ENCODE results near the gene SHC2. TPM values are rescaled to one million over a fixed set of nuclear protein-coding genes. Genes with fewer than 3 reads are reported as not detected.

Gene SHC2
- total RNA-seq, 1 donor from 2014 or later = not detected

DNA sequence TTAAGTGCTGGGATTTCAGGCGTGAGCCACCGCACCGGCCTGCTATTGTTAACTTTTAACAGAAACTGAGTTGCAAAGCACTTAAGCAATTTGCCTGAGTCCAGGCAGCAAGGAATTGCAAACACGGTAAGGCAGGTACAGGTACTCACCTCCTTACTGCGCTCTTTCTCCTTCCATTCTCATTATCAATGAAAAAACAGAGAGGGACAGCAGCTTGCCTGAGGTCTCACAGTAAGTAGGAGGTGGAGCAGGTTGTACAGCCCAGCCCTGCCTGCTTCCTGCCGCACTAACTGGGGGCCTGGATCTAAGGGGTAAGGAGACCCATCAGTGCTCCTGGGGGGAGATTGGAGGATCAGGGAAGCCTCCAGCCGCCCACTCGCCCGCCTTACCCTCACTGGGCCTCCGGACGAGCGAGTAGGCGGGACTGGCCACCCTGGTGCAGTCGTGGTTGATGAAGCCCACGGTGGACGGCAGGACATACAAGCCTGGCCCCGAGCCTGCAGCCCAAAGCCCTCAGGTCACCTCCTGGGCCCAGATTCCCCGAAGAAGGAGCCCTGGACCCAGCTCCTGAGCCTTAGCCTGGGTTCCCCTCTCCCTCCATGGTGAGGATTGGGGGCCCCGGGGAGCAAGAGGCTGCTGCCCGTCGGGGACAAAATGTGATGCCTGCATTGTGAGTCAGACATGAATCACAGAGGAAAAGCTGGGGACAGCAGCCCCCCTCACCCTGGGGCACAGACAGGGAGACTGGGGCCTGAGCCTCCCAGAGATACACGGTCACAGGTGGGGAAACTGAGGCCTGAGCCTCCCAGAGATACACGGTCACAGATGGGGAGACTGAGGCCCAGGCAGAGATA lies 11.4 kb upstream of the SHC2 start:
- H3K36me3 Mint-ChIP-seq (ENCODE audit: low read depth) = no peaks in the 10 kb centered on the region
- H3K27me3 Mint-ChIP-seq (ENCODE audit: insufficient read depth) = no peaks in the 10 kb centered on the region
- H3K9me3 Mint-ChIP-seq = no peaks in the 10 kb centered on the region
- no peaks in the 10 kb centered on the region for H3K4me1 Mint-ChIP-seq (ENCODE audit: low read depth)
- no peak overlapping the region for H3K27ac Mint-ChIP-seq
- no peak for DNase-seq (ENCODE audit: low spot score)
- no peak overlapping the region for H3K4me3 Mint-ChIP-seq
- intact Hi-C loops (cut with micrococcal nuclease) = no loop called here

DNA sequence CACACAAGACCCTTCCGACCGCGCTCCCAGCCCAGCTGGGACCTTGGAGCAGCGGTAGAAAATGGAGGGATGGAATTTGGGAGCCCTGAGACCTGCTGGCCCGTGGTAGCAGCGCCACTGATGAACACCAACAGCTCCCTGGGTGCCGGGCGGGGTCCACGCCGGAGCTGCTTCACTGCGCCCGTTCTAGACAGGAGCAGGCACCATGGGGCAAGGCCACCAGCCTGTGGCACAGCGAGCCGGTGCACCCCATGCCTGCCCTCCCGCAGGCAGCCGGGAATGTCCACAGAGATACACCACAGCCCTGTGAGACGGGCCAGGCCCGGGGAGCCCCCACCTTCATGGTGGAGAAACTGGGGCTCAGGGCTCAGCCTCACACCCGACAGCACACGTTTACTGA lies 9.9 kb upstream of the SHC2 start:
- no peaks in the 10 kb centered on the region for H3K4me1 Mint-ChIP-seq (ENCODE audit: low read depth)

DNA sequence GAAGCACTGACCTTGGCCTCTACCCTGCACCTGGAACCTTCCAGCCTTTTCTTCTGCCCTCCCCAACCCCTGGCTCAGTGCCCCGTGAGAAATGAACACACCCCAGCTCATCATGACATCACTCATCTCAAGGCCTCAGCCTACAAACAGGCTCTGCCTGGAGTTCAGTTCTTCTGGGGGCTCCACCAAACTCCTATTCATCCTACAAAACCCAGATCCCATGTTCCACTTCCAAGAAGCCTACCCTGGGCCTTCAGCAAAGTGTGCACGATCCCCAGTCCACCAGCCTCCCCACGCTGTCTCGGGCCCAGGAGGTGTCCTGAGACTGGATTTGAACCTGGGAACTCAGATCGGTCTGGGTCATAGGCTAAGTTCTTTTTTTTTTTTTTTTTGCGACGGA lies 9.0 kb upstream of the SHC2 start:
- H3K36me3 Mint-ChIP-seq (ENCODE audit: low read depth) = no peaks in the 10 kb centered on the region

More for the DNA sequence above, 9.9 kb upstream of the SHC2 start:
- Mint-ChIP-seq H3K27me3 (ENCODE audit: insufficient read depth) (no peaks in the 10 kb centered on the region), H3K27ac (no peak overlapping the region), H3K4me3 (no peak overlapping the region), H3K9me3 (no peaks in the 10 kb centered on the region), H3K36me3 (ENCODE audit: low read depth) (no peaks in the 10 kb centered on the region)
- no peak for DNase-seq (ENCODE audit: low spot score)
- intact Hi-C loops (cut with micrococcal nuclease) = no loop called here

DNA sequence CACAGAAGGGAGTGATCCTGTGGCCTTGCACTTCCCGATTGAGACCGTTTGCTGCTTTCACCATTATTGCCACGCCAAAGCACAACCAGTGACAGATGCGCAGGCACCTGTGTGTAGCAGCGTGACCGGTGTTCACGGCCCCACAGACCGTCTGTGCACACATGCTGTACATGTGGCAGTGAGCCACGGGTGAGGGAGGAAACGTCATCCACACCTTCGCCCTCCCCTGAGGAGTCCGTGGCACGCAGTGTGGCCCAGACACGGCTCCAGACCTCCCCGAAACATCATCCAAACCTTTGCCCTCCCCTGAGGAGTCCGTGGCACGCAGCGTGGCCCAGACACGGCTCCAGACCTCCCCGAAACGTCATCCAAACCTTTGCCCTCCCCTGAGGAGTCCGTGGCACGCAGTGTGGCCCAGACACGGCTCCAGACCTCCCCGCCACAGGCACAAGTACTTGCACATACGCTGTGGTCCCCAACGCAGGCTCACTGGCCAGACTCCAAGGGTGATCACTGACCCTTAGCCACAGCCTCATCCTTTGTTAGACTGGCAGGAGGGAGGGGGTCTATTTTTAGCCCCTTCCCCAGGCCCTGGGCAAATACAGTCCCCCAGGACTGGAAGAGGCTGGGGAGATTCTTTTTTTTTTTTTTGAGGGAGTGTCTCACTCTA lies 7.9 kb upstream of the SHC2 start:
- intact Hi-C loops (cut with micrococcal nuclease) = no loop called here
- H3K9me3 Mint-ChIP-seq = peaks cover 4% of the 10 kb centered on the region
- H3K36me3 Mint-ChIP-seq (ENCODE audit: low read depth) = no peaks in the 10 kb centered on the region
- DNase-seq (ENCODE audit: low spot score) = no peak
- no peaks in the 10 kb centered on the region for H3K27me3 Mint-ChIP-seq (ENCODE audit: insufficient read depth)
- H3K27ac Mint-ChIP-seq = no peak overlapping the region
- H3K4me3 Mint-ChIP-seq = no peak overlapping the region
- H3K4me1 Mint-ChIP-seq (ENCODE audit: low read depth) = no peaks in the 10 kb centered on the region

More for the DNA sequence above, 9.0 kb upstream of the SHC2 start:
- DNase-seq (ENCODE audit: low spot score) = no peak
- intact Hi-C loops (cut with micrococcal nuclease) = no loop called here
- Mint-ChIP-seq H3K4me3 (no peak overlapping the region), H3K9me3 (no peaks in the 10 kb centered on the region), H3K27ac (no peak overlapping the region), H3K4me1 (ENCODE audit: low read depth) (no peaks in the 10 kb centered on the region), H3K27me3 (ENCODE audit: insufficient read depth) (no peaks in the 10 kb centered on the region)

DNA sequence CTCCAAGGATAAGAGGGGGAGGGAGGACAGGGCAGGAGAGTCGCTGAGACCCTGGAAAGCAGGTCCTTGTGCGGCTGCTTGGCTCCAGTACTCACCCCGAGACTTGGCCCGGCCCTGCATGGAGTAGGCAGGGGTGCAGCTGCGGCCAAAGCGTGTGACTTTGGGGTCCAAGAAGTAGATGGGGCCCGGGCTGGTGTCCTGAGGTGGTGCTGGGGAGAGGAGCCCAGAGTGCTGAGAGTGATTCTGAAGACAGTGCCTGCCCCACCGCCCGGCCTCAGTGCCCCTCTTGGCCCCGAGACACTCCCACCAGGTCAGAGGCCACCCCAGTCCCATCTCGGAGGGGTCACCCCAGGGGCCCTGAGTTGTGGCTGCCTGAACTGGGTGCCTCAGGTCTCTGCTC lies 6.7 kb upstream of the SHC2 start:
- Mint-ChIP-seq H3K27ac (no peak overlapping the region), H3K9me3 (peaks cover 4% of the 10 kb centered on the region), H3K27me3 (ENCODE audit: insufficient read depth) (peaks cover 4% of the 10 kb centered on the region), H3K36me3 (ENCODE audit: low read depth) (no peaks in the 10 kb centered on the region), H3K4me1 (ENCODE audit: low read depth) (no peaks in the 10 kb centered on the region), H3K4me3 (no peak overlapping the region)
- DNase-seq (ENCODE audit: low spot score) = no peak
- intact Hi-C loops (cut with micrococcal nuclease) = no loop called here

DNA sequence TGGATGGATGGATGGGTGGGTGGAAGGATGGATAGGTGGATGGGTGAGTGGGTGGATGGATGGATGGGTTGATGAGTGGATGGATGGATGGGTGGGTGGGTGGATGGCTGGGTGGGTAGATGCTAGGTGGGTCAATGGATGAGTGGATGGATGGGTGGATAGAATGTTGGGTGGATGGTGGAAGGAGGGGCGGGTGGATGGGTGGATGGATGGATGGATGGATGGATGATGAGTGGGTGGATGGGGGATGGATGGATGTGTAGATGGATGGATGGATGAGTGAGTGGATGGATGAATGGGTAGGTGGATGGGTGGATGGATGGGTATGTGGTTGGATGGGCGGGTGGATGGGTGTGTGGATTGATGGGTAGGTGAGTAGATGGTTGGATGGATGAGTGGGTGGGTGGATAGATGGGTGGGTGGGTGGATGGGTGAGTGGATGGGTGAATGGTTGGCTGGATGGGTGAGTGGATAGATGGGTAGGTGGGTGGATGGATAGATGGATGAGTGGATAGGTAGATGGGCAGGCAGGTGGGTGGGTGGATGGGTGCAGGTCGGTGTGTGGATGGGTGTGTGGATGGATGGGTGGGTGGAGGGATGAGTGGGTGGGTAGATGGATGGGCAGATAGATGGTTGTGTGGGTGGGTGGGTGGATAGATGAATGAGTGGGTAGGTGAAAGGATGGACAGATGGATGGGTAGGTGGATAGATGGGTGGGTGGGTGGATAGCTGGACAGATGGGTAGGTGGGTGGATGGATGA lies 4.4 kb upstream of the SHC2 start:
- intact Hi-C loops (cut with micrococcal nuclease) = no loop called here
- H3K27me3 Mint-ChIP-seq (ENCODE audit: insufficient read depth) = peaks cover 9% of the 10 kb centered on the region
- DNase-seq (ENCODE audit: low spot score) = no peak
- H3K9me3 Mint-ChIP-seq = peaks cover 4% of the 10 kb centered on the region
- H3K36me3 Mint-ChIP-seq (ENCODE audit: low read depth) = no peaks in the 10 kb centered on the region
- no peaks in the 10 kb centered on the region for H3K4me1 Mint-ChIP-seq (ENCODE audit: low read depth)
- H3K27ac Mint-ChIP-seq = no peak overlapping the region
- H3K4me3 Mint-ChIP-seq = no peak overlapping the region

DNA sequence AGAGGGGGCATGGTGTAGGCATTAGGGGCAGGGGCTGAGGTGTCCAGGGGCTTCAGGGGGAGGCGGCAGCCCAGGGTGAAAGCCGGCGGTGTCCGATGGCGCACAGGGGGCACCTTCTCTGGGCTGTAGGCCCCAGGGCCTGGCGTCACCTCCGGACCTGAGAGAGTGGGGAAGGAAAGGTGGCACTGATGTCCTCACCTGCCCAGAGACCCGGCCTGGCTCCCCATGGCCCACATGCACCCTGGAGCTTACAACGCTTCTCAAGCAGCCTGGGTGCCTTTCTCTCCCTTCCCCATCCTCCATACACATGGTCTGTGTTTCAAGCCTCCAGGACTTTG lies 3.3 kb upstream of the SHC2 start:
- intact Hi-C loops (cut with micrococcal nuclease) = no loop called here
- peaks cover 4% of the 10 kb centered on the region for H3K9me3 Mint-ChIP-seq
- H3K36me3 Mint-ChIP-seq (ENCODE audit: low read depth) = no peaks in the 10 kb centered on the region
- no peaks in the 10 kb centered on the region for H3K4me1 Mint-ChIP-seq (ENCODE audit: low read depth)
- no peak overlapping the region for H3K4me3 Mint-ChIP-seq
- H3K27me3 Mint-ChIP-seq (ENCODE audit: insufficient read depth) = peaks cover 16% of the 10 kb centered on the region
- H3K27ac Mint-ChIP-seq = no peak overlapping the region
- no peak for DNase-seq (ENCODE audit: low spot score)

DNA sequence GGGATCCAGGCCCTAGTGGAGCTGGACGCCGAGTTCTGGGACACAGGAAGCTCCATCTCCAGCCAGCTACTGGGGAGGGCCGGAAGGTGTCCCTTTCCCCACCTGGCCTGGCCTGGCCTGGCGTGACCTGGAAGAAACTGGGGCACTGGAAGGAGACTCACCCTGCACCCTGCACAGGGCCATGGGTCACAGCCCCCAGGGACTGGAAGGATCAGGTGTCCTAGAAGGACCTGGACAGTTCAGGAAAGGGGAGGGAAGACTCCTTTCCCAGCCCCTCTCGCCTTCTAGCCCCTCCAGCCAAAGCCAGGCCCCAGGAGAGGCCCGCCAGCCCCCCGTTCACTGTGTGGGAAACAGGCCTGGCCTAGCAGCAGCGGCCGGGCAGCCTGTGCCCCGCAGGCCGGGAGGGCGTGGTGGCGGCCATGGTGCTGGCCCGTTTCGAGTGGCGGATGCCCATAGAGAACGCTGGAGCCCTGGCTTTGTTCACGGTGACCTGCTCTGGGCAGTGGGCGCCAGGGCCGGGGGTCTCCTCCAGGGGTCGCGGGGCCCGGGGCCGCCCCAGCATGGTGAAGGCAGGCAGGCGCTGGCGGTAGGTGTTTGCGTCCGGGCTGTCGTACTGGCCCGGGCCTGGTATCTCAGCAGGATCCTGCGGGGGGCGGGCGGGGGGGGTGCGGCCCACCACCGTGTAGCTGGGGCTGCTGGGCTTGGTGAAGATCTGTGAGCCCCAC lies 2.8 kb upstream of the SHC2 start:
- intact Hi-C loops (cut with micrococcal nuclease) = no loop called here
- H3K27me3 Mint-ChIP-seq (ENCODE audit: insufficient read depth) = peaks cover 16% of the 10 kb centered on the region
- no peaks in the 10 kb centered on the region for H3K4me1 Mint-ChIP-seq (ENCODE audit: low read depth)
- H3K9me3 Mint-ChIP-seq = peaks cover 4% of the 10 kb centered on the region
- no peaks in the 10 kb centered on the region for H3K36me3 Mint-ChIP-seq (ENCODE audit: low read depth)
- no peak overlapping the region for H3K4me3 Mint-ChIP-seq
- H3K27ac Mint-ChIP-seq = no peak overlapping the region
- DNase-seq (ENCODE audit: low spot score) = no peak

DNA sequence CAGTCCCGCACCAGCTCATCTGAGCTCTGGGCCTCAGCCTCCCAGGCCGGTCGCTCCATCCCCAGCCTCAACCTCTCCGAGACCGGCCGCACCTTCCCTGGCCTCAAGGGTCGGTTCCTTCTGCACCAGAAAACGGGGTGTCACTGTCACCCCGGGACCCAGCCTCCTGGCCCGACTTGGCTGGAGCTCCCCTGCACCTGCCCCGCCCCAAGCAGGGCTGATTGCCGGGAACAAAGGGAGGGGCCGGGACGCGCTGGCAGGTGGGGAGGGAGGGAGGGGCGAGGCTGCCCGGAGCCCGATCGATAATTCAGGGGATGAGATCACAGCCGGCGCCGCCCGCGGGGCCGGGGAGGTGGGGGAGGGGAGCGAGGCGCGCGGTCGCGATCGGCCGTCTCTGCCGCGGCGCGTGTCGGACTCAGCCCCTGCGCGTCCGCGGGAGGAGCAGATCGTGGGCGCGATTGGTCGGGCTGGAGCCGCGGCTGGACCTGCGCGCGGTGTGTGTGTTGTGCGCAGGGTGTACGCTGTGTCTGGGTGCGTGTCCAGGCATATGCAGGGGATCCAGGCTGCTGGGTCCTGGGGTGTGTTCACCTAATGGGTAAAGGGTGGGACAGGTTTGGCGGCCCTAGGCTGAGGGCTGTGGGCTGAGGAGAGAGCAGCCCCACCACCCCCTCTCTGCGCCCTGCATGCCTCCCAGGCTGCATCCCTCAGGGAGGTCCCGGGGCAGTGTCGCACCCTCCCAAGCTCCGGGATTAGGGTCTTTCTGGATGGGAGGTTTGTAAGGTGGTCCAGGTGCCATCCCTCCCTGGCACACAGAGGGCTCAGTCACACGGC lies 1.1 kb upstream of the SHC2 start:
- no peak for DNase-seq (ENCODE audit: low spot score)
- no peak overlapping the region for H3K27ac Mint-ChIP-seq
- H3K27me3 Mint-ChIP-seq (ENCODE audit: insufficient read depth) = peaks cover 16% of the 10 kb centered on the region
- no peaks in the 10 kb centered on the region for H3K4me1 Mint-ChIP-seq (ENCODE audit: low read depth)
- peaks cover 4% of the 10 kb centered on the region for H3K9me3 Mint-ChIP-seq
- H3K4me3 Mint-ChIP-seq = peak overlapping the region; percentile 56
- intact Hi-C loops (cut with micrococcal nuclease) = no loop called here
- no peaks in the 10 kb centered on the region for H3K36me3 Mint-ChIP-seq (ENCODE audit: low read depth)

DNA sequence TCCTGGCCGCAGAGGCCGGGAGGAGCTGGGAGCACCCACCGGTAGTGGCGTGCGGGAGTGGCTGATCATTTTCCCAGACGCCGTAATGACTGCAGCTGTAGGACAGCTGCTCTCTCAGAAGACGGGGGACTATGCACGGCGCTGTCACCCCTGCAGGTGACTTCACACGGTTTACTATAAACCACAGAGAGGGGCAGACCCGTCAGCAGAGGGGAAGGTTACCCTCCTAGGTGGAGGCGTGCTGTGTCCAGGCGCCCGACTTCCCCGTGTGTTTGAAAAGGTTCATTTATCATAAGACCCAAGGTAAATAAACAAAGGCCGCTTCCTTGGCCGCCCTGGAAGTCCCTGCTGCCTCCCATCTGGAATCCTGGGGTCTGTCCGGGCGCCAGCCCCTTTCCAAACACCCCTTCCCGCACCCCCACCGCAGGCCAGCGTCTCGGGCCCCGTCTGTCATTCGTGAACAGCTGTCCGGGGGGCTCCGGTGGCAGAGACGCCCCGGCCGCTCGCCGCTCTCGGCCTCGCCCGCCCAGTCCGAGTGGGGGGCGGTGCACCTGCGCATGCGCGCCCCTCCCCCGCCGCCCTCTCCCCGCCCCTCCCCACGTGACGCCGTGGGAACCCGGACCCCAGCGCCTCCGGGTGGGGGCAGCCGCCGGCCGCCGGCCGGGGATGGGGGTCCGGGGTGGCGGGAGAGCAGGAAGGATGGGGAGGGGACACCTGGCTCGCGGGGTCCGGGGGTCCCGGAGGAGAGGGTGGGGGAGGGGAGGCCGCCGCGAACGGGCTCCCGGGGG lies 915 bp downstream of the SHC2 start:
- Mint-ChIP-seq H3K9me3 (peaks cover 4% of the 10 kb centered on the region), H3K4me3 (peak overlapping the region; percentile 47), H3K27me3 (ENCODE audit: insufficient read depth) (peaks cover 16% of the 10 kb centered on the region), H3K36me3 (ENCODE audit: low read depth) (no peaks in the 10 kb centered on the region), H3K27ac (no peak overlapping the region), H3K4me1 (ENCODE audit: low read depth) (no peaks in the 10 kb centered on the region)
- intact Hi-C loops (cut with micrococcal nuclease) = no loop called here
- no peak for DNase-seq (ENCODE audit: low spot score)

DNA sequence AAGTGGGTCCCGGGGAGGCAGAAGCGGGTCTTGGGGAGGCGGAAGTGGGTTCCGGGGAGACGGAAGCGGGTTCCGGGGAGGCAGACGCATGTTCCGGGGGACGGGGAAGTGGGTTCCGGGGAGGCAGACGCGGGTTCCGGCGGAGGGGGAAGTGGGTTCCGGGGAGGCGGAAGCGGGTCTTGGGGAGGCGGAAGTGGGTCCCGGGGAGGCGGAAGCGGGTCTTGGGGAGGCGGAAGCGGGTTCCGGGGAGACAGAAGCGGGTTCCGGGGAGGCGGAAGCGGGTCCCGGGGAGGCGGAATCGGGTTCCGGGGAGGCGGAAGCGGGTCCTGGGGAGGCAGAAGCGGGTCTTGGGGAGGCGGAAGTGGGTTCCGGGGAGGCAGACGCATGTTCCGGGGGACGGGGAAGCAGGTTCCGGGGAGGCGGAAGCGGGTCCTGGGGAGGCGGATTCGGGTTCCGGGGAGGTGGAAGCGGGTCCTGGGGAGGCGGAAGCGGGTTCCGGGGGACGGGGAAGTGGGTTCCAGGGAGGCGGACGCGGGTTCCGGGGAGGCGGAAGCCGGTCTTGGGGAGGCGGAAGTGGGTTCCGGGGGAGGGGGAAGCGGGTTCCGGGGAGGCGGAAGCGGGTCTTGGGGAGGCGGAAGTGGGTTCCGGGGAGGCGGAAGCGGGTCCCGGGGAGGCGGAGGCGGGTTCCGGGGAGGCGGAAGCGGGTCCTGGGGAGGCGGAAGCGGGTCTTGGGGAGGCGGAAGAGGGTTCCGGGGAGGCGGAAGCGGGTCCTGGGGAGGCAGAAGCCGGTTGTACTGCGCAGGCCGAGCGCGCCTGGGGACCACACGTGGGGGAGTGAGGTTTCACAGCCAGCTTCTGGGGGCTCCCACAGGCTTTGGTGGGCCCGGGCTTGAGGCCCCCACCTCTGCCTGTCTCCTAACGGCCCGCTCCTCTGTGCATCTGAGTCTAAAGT lies 2.5 kb downstream of the SHC2 start:
- H3K4me1 Mint-ChIP-seq (ENCODE audit: low read depth) = no peaks in the 10 kb centered on the region
- no peaks in the 10 kb centered on the region for H3K9me3 Mint-ChIP-seq
- H3K4me3 Mint-ChIP-seq = no peak overlapping the region
- no peaks in the 10 kb centered on the region for H3K36me3 Mint-ChIP-seq (ENCODE audit: low read depth)
- no peak for DNase-seq (ENCODE audit: low spot score)
- no peak overlapping the region for H3K27ac Mint-ChIP-seq
- intact Hi-C loops (cut with micrococcal nuclease) = no loop called here
- H3K27me3 Mint-ChIP-seq (ENCODE audit: insufficient read depth) = peaks cover 16% of the 10 kb centered on the region

Data from activated T-helper 1 cell treated with anti-CD3 and anti-CD28 coated beads, Interleukin-12 subunit alpha, Interleukin-12 subunit beta, Interleukin-2, Interleukin-4 antibody, amounts not matched to agents 30 ng/mL and 10 ng/mL and 1 ng/mL, durations not matched to agents 14 hours and 24 hours and 36 hours (primary cell).